H7 (cell line): ENCODE data around the gene XXYLT1. TPM values are rescaled to one million over a fixed set of nuclear protein-coding genes. Genes with fewer than 3 reads are reported as not detected.

Experiments used
- DNase-seq: peaks from one replicate; pipeline ENCODE4 v3.0.0; 2012
- H3K27me3 ChIP-seq: 2 replicates; pipeline ENCODE4 v1.6.0; 2011; ENCODE audit warnings: mild to moderate bottlenecking, low read length; ENCODE audit not compliant: control insufficient read depth, insufficient read depth
- H3K36me3 ChIP-seq: replicated peaks from 2 replicates; pipeline ENCODE4 v1.5.1; 2011; ENCODE audit warnings: low read length; ENCODE audit not compliant: control insufficient read depth, insufficient read depth
- H3K4me3 ChIP-seq: 2 replicates; pipeline ENCODE4 v1.5.1; 2011; ENCODE audit warnings: low read depth, mild to moderate bottlenecking, control low read depth, low read length, moderate library complexity; ENCODE audit not compliant: insufficient read depth
- total RNA-seq: library from RNA; depleted of rRNA; stranded (reverse); fragments of >200 nt; shearing (Covaris generic); gene quantifications from 2 replicates; pipeline ENCODE4 v1.2.3, GENCODE V29; 2014

Gene XXYLT1
- total RNA-seq, 1 experiment from 2014 or later, result 40.9 TPM

DNA sequence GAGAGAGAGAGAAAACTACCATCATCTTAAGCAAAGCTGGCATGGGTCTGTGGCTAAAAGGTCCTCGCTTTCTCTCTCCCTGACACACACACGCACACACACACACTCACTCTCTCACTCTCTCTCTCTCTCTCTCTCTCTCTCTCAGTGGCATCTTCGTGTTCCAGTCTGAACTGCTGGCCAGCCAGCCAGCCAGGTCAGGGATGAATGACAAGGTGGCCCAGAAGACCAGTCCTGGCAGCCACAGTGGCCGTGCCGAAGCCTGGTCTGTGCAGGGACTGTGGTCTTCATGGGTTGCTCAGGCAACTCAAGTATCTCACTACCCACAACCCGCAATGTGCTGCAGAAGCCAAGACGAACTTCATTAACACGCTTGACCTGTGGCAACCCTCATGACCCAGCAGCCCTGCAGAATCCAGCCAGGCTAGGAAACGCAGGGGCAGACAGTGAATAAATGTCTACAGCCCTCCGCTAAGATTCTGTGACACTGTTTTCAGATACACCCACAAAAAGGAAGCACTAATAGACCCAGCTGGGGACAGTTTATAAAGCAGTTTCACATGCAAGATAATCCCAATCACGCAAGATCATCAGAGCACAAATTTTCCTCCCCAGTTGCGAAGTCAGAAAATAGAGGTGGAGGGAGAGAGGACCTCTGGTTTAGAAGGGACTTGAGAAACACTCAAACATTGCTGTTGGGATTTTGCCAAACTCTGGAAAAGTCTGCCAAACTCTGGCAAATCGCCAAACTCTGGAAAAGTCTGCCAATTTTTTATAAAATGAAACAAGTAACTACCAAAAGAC is 66.4 kb downstream of the XXYLT1 start:
- no peak for DNase-seq
- no peak overlapping the region for H3K4me3 ChIP-seq
- no peaks in the 10 kb centered on the region; the same call in 1 of the 2 replicates for H3K36me3 ChIP-seq
- no peaks in the 10 kb centered on the region for H3K27me3 ChIP-seq

DNA sequence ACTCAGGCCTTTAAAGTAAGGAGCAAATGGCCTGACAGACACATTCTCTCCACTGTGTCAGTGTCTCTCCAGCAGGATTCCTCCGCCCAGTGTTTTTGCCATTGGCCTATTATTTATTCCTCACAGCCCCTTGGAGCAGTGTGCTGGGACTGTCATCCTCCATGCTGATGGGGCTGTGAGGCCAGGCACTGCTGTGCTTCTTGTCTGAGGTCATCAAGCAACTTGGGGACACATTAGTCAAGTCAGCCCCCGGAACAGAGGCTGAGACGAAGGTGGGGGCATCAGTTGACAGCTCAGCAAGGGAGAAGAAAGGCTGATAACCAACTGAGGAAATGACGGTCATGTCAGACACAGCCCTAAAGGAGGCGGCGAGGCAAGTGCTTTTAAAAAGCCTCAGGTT is 67.4 kb downstream of the XXYLT1 start:
- Histone ChIP-seq H3K27me3 (no peaks in the 10 kb centered on the region), H3K4me3 (no peak overlapping the region), H3K36me3 (no peaks in the 10 kb centered on the region; the same call in 1 of the 2 replicates)
- no peak for DNase-seq

DNA sequence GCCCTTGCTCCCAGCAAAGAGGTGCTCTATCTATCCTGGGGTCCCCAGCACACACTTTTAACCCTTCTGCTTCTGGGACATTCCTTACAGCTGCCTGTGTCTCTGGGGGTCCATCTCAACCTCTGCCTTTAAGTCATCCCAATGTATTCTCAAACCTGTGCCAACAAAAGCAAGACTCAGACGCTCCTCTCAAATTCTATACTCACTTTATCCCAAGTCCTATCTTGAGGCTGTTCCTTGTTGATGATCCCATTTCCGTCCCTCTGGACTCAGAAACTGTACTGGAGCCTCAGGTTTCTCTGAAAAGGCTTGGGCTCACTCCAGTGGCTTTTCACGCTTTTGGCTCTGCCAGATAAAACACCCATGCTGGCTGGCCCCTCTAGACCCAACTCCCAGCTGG is 69.7 kb downstream of the XXYLT1 start:
- no peak for DNase-seq
- H3K27me3 ChIP-seq, result no peaks in the 10 kb centered on the region
- H3K4me3 ChIP-seq, result no peak overlapping the region
- no peaks in the 10 kb centered on the region for H3K36me3 ChIP-seq

DNA sequence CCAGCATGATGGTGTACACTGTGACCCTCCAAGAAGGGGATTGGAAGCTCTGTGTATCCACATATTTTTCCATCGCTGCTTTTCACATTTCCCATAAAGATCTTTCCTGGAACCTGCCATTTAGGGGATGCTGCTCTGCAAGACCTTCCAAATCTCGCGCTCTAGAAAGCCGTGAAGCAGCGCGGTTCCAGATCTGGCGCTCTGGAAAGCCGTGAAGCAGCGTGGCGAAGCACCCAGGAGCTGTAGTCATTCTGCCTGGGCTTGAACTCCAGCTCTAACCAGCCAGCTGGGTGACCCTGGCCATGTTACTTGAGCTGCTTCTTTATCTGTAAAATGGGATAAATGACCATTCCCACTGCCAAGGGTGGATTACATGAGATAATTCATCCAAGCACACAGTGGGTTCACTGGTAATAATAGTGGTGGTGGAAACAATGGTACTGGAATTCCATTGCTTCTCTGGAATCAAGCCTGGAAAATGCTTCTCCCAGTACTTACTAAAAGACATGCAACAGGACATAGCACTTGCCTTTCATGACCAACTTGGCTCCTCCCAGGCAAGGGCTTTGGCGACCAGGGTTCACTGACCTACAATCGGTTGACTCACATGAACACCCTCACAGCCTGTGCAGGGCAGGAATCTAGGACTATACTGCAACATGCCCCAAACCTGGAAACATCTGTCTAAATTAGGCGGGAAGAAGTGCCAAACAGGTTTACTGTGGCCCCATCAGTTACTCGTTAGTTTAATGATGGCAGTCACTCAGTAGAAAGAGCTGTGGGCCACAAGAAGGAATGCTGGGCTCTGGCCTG is 70.7 kb downstream of the XXYLT1 start:
- Histone ChIP-seq H3K27me3 (no peaks in the 10 kb centered on the region), H3K4me3 (no peak overlapping the region), H3K36me3 (no peaks in the 10 kb centered on the region)
- no peak for DNase-seq

DNA sequence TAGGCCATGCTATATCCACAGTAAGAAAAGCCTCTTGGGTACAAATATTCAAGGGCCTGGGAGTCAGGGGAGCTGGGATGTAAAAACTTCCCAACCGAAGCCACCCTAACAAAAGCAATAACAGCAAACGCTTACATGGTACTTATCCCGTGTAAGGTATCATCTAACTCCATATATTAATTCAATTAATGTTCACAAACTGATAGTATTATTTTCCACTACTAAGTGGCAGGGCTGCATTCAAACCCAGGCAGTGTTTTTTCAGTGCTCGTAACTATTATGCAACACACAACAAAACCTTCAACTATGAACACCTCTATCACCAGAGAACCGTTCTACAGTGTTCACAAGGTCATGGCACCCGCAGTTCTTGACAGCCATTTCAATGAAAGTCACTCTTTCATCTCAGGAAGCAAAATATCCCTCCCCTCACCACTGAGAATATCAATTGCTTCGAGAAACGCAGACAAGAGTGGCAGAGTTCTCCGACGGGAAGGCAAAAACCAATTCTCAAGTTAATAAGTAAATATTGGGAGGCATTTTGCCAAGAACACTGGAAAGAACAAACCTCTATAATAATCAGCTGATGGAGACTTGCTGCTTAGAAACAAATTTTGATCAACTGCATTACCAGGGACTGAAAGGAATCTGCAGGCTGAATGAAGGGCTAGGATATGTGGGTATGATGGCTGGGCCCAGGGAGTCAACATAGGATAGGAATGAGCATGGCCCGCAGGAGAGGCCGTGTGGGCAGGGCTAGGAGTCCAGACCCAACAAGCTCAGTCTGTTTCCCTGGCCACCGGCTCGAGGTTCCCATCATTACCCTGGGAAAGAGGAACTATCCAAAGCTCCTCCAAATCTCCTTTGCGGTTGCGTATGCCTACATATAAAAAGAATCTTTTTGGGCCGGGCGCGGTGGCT is 72.3 kb downstream of the XXYLT1 start:
- no peak for DNase-seq
- Histone ChIP-seq H3K36me3 (no peaks in the 10 kb centered on the region), H3K4me3 (no peak overlapping the region), H3K27me3 (no peaks in the 10 kb centered on the region)

DNA sequence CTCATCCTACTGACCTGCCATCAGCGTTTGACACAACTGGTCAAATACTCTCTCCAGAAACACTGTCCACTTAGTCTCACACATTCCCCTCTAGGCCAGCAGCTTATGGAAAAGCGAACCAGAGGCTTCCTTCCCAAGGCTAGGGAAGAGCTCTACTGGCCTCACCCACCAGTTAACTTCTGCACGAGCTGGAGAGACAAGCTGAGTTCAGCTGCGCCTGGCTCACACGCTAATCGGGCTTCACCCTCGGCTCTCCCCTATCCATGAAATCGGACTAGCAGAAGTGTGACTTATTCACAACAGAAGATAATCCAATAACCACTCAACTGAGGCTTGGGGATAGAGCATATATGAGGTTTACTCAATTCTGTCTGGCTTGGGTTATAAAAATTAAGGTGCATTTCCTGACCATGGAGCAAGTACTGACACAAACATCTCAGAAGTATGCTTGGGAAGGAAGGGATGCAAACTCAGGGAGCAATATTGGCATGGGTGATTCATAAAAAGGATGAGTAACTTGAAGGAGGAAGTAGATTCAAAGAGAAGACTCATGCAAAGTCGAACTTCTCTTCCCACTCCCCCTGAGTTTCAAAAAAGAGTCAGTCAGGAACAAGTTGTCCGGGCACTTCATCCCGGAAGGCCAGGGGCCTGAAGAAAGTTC is 73.1 kb downstream of the XXYLT1 start:
- H3K27me3 ChIP-seq, result no peaks in the 10 kb centered on the region
- H3K36me3 ChIP-seq, result no peaks in the 10 kb centered on the region
- H3K4me3 ChIP-seq, result no peak overlapping the region
- no peak for DNase-seq

DNA sequence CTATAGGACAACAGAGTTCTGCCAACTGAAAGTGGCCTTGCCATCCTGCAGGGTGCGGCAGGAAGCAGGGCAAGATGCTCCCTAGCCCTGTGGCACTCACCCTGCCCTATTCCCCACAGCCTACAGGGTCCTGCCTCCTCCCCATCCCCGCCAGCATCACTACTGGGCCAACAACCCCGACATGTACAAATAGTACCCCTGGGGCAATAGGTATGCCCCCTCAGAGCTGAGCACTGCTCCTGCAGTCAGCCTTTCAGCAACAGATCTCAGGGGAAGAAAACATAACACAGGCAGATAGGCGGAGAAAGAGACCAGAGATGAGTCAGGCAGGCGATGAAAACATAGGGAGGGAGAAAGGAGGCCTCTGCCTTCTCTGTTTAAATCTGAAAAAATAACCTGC is 74.7 kb downstream of the XXYLT1 start:
- no peak for DNase-seq
- H3K27me3 ChIP-seq, result no peaks in the 10 kb centered on the region
- no peak overlapping the region for H3K4me3 ChIP-seq
- H3K36me3 ChIP-seq, result no peaks in the 10 kb centered on the region

DNA sequence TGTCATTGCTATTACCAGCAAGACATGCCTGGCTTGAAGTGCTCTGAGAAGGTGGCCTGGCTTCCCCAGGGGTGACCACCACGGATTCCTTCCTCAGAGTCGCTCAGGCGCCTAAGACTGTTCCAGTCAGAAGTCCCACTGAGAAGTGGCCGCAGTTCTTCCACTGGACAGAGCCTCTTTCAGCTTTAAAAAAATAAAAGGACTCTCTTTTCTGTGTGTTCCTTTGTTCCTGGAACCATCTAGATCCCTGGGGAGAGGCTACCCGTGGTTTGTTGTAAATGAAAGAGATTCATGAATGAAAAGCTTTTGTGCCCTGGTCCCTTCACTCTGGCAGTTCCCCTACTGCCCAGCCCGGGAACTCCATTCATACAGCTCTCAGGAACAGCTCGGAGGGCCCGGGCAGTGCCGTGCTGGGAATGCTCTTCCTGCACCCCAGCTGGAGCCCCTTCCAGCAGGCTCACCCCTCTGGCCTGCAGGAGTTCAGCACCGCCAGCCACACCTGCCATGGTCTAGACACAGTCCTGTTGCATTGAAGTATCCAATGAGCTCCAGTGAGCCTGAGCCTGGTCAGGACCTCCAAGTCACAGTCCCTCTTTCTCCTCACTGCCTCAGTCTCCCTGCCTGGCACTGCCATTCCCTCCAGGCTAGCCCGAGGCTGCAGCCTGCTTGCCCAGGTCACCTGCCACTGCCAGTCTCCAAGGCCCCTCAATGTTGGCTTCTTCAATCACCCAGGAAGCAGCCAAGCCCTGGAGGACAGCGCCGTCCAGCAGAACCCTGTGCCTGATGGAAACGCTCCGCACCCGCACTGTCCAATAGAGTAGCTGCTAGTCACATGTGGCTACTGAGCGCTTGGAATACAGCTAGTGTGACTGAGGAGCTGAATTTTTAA is 75.4 kb downstream of the XXYLT1 start:
- peak; percentile 82 for DNase-seq

DNA sequence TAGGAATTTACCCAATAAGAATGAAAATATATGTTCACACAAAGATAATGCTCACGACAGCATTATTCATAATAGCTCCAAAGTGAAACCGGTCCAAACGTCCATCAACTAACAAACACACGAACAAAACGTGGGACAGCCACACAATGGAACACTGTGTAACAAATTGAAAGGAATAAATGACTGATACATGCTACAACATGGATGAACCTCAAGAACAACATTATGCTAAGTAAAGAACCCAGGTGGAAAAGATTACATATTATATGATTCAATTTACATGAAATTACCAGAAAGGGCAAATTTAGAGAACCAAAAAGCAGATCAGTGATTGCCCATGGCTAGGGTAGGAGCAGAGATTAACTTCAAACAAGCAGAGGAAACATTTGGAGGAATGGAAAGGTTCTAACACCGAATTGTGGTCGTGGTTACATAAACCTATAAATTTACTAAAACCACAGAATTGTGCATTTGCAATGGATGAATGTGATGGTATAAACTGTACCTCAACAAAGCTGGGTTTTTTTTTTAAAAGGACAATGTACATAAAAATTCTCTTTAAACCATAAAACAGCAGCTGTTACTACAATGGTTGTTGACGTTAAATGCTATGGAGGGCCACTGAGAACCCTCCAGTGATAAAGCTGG is 76.3 kb downstream of the XXYLT1 start:
- no peak for DNase-seq
- H3K27me3 ChIP-seq, result no peaks in the 10 kb centered on the region
- H3K4me3 ChIP-seq, result no peak overlapping the region
- H3K36me3 ChIP-seq, result no peaks in the 10 kb centered on the region

More for the DNA sequence above, 75.4 kb downstream of the XXYLT1 start:
- H3K27me3 ChIP-seq, result no peaks in the 10 kb centered on the region
- H3K36me3 ChIP-seq, result no peaks in the 10 kb centered on the region
- no peak overlapping the region for H3K4me3 ChIP-seq

DNA sequence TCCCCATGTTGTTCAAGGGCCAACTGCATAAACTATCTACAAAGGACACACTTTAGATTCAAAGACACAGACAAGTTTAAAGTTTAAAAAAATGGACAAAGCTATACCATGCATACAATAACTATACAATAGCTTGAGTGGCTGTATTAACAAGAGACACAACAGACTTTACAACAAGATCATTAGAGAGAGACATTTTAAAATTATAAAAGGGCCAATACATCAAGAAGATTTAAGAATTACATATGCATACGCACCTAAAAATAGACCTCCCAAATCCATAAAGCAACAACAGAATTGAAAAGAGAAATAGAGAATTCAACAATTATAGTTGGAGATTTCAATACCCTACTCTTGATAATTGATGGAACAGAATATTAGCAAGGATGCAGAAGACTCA is 79.4 kb downstream of the XXYLT1 start:
- DNase-seq, result no peak
- no peaks in the 10 kb centered on the region for H3K36me3 ChIP-seq
- no peaks in the 10 kb centered on the region for H3K27me3 ChIP-seq
- H3K4me3 ChIP-seq, result no peak overlapping the region

DNA sequence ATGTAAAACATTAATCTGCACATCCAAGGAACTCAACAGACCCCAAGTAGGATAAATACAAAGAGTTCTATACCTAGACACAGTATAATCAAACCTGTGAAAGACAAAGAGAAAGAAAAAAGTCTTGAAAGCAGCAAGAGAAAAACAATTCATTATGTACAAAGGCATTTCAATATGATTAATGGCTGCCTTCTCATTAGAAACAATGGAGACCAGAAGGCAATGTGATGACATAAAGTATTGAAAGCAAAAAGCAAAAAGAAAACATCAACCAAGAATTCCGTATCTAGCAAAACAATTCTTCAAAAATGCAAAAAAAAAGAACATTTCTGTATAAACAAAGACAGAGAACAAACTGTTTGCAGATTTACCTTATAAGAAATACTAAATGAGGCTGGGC is 81.1 kb downstream of the XXYLT1 start:
- no peak for DNase-seq
- Histone ChIP-seq H3K4me3 (no peak overlapping the region), H3K36me3 (no peaks in the 10 kb centered on the region), H3K27me3 (no peaks in the 10 kb centered on the region)

DNA sequence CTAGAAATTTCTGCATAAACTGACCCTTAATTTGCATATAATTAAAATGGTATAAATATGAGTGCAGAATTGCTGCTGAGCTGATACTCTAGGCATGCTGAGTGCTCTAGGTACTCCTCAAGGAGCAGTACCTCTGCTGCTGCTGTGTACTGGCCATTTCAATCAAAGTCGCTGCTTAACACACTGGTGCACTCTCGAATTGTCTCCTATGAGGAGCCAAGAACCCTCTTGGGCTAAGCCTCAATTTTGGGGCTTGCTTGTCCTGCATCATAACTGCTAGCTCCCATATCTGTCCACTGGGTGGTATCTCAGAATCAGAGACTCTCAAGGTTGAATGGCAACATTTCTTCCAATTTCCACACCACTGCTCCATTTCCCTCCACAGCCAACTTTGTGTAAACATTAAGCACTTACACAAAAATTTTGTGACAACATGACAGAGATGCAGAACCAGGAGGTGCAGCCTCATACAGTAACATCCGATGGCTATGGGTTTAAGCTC is 82.5 kb downstream of the XXYLT1 start:
- H3K27me3 ChIP-seq, result no peaks in the 10 kb centered on the region
- DNase-seq, result no peak
- no peaks in the 10 kb centered on the region for H3K36me3 ChIP-seq
- H3K4me3 ChIP-seq, result no peak overlapping the region
